ENCODE measurements around the gene ZBTB40. TPM values are rescaled to one million over a fixed set of nuclear protein-coding genes. Genes with fewer than 3 reads are reported as not detected.

ZBTB40 gene
- total RNA-seq, 1 donor from 2014 or later = 7.4 TPM

DNA sequence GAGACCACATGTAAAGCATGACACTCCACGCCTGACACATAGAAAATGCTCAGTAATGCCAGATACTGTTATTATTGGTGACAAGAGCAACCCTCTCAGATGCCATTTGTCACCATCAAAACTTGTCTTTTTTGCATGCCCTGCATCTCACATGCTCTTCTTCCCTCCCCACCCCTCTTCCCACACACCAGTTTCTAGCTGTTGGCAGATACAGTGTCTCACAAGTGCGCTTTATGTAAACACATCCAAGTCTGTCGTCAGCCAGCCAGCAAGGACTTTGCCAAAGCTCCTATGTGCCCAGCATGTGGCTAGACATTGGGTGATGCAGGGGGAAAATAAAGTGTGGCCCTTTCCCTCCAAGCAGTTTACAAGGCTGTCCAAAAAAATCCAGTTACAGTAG lies 66.7 kb downstream of the ZBTB40 start:
- H3K27me3 ChIP-seq (ENCODE audit: control insufficient read depth, insufficient read depth, low read length) = no peaks in the 10 kb centered on the region
- FAIRE-seq (no peak), DNase-seq (ENCODE audit: low read depth) (no peak)
- peaks cover 22% of the 10 kb centered on the region for H3K36me3 ChIP-seq (ENCODE audit: control insufficient read depth, insufficient read depth, low read length)
- no peak overlapping the region for H3K4me3 ChIP-seq (ENCODE audit: low read depth, low read length)
- TF ChIP-seq, protein P1, sequence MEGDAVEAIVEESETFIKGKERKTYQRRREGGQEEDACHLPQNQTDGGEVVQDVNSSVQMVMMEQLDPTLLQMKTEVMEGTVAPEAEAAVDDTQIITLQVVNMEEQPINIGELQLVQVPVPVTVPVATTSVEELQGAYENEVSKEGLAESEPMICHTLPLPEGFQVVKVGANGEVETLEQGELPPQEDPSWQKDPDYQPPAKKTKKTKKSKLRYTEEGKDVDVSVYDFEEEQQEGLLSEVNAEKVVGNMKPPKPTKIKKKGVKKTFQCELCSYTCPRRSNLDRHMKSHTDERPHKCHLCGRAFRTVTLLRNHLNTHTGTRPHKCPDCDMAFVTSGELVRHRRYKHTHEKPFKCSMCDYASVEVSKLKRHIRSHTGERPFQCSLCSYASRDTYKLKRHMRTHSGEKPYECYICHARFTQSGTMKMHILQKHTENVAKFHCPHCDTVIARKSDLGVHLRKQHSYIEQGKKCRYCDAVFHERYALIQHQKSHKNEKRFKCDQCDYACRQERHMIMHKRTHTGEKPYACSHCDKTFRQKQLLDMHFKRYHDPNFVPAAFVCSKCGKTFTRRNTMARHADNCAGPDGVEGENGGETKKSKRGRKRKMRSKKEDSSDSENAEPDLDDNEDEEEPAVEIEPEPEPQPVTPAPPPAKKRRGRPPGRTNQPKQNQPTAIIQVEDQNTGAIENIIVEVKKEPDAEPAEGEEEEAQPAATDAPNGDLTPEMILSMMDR (IDR thresholded peaks at IDR 0.05; ENCODE audit: insufficient read depth, low read length, severe bottlenecking) = no peak

DNA sequence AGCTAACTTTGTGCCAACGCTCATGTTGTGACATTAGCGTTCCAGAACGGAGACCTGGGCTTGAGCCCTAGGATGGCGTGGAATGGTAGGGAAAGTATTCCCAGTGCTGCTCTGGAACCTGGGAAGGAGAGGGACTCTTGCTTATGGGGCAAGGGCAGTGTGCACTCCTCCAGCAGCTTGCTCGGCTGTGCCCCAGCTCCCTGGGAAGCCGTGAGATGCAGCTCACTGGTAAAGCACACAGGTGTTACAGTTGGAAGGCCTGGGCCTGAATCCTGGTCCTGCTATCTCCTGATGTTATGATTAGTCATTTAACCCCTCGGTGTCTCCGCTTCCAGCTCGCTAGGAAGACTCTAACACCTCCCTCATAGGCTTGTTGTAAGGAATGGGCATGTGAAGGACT lies 69.2 kb downstream of the ZBTB40 start:
- Histone ChIP-seq H3K27me3 (ENCODE audit: control insufficient read depth, insufficient read depth, low read length) (no peaks in the 10 kb centered on the region), H3K36me3 (ENCODE audit: control insufficient read depth, insufficient read depth, low read length) (peaks cover 24% of the 10 kb centered on the region), H3K4me3 (ENCODE audit: low read depth, low read length) (no peak overlapping the region)
- TF ChIP-seq, protein P1 (IDR thresholded peaks at IDR 0.05; ENCODE audit: insufficient read depth, low read length, severe bottlenecking) = no peak
- FAIRE-seq (no peak), DNase-seq (ENCODE audit: low read depth) (no peak)

DNA sequence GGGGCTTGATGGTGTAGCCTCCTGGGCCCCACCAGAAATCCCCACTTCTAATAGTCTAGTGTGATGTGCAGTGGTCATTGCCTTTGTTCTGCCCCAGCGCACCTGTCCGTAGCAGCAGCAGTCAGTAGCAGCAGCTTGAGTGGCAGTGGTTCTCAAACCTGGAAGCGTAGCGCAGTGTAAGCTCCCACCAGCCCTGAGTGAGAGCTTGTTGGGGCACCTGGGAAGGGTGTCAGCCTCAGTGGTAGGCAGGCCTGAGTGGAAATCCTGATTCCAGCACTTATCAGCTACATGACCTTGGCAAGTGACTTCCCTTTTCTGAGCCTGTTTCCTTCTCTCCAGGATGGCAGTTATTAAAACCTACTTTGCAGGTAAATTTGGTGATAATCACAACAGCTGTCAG lies 70.0 kb downstream of the ZBTB40 start:
- H3K27me3 ChIP-seq (ENCODE audit: control insufficient read depth, insufficient read depth, low read length) = no peaks in the 10 kb centered on the region
- DNase-seq (ENCODE audit: low read depth) (no peak), FAIRE-seq (no peak)
- no peak overlapping the region for H3K4me3 ChIP-seq (ENCODE audit: low read depth, low read length)
- TF ChIP-seq, protein P1 (IDR thresholded peaks at IDR 0.05; ENCODE audit: insufficient read depth, low read length, severe bottlenecking) = no peak
- peaks cover 27% of the 10 kb centered on the region for H3K36me3 ChIP-seq (ENCODE audit: control insufficient read depth, insufficient read depth, low read length)

DNA sequence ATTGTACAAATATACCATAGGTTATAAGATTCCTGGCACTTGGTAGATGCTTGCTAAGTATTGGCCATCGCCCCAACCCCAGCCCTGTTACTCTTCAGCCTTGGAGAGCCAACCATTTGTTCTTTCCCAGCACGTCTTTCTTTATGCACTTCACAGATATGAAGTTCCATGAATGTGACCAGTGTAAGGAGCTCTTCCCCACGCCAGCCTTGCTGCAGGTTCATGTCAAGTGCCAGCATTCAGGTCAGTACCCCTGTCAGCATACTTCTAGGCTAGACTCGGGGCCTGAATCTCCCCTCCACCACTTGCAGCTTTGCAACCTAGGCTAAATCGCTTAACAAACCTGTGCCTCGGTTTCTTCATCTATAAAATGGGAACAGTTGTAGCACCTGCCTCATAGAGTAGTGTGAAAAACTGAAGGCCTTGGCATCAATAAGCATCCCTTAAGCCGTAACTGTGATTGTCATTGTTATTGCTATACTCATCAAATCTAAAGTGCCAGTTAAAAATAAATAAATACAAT lies 70.6 kb downstream of the ZBTB40 start:
- TF ChIP-seq, protein P1 (IDR thresholded peaks at IDR 0.05; ENCODE audit: insufficient read depth, low read length, severe bottlenecking) = no peak
- no peaks in the 10 kb centered on the region for H3K27me3 ChIP-seq (ENCODE audit: control insufficient read depth, insufficient read depth, low read length)
- FAIRE-seq = no peak

DNA sequence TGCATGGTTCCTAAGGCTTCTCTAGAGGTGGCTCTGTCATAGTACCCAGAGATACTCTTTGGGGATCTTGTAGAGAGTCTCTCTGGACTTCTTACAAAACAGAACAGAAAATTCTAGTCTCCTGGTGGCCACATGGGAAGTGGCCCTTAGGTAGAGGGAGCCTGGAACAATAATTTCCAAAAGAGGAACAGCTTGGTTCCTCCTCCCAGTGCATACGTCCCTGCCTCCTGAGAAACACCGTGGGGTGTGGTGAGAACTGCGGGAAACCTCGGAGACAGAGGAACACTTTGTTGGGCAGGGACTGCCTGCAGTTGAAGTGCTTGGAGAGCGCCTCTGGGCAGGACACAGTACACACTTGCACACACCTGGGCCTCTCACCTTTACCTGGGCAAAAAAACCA lies 72.8 kb downstream of the ZBTB40 start:
- TF ChIP-seq, protein P1 (IDR thresholded peaks at IDR 0.05; ENCODE audit: insufficient read depth, low read length, severe bottlenecking) = no peak
- no peak overlapping the region for H3K4me3 ChIP-seq (ENCODE audit: low read depth, low read length)
- H3K27me3 ChIP-seq (ENCODE audit: control insufficient read depth, insufficient read depth, low read length) = no peaks in the 10 kb centered on the region
- no peak for DNase-seq (ENCODE audit: low read depth)
- peaks cover 25% of the 10 kb centered on the region for H3K36me3 ChIP-seq (ENCODE audit: control insufficient read depth, insufficient read depth, low read length)
- no peak for FAIRE-seq

More for the DNA sequence above, 70.6 kb downstream of the ZBTB40 start:
- DNase-seq (ENCODE audit: low read depth) = no peak
- H3K4me3 ChIP-seq (ENCODE audit: low read depth, low read length) = no peak overlapping the region
- peaks cover 27% of the 10 kb centered on the region for H3K36me3 ChIP-seq (ENCODE audit: control insufficient read depth, insufficient read depth, low read length)

DNA sequence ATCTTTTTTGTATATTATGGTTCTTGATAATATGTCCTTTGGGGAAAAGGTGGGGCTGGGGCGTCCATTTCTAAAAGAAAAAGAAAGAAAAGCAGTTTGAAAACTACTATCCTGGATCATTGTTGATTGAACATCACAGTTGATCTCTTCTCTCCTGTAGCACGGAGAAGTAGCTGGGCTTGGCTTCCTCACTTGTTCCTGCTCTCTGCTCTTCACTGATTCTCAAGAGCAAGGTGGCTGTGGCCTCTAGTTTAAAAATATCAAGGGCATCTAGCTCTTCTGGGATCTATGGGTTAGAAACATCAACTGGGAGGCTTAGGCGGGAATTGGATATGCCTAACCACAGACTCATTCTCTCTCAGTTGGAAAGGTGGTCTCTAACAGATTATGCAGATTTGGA lies 73.6 kb downstream of the ZBTB40 start:
- H3K27me3 ChIP-seq (ENCODE audit: control insufficient read depth, insufficient read depth, low read length) = no peaks in the 10 kb centered on the region
- peaks cover 21% of the 10 kb centered on the region for H3K36me3 ChIP-seq (ENCODE audit: control insufficient read depth, insufficient read depth, low read length)
- FAIRE-seq (no peak), DNase-seq (ENCODE audit: low read depth) (no peak)
- H3K4me3 ChIP-seq (ENCODE audit: low read depth, low read length) = no peak overlapping the region
- TF ChIP-seq, protein P1 (IDR thresholded peaks at IDR 0.05; ENCODE audit: insufficient read depth, low read length, severe bottlenecking) = no peak

Data from bronchial epithelial cell (primary cell).